Adrenal gland (tissue), 5 donors: ENCODE data around the gene SRSF10.

Source experiments
- CTCF ChIP-seq, 6 experiments: fragments of 450-650 bp in 4 of 6; fragments of 200-600 bp in 2 of 6; sonication (generic) in 1 of 6; IDR thresholded peaks; 1 replicate in 5 of 6; 2 replicates in 1 of 6; pipeline versions ENCODE4 v1.5.1 to v1.8.0; 2016 to 2021; ENCODE audit warnings: antibody characterized with exemption in 6 of 6, mild to moderate bottlenecking in 2 of 6, moderate library complexity in 1 of 6
- POLR2A ChIP-seq, 2 donors: fragments of 450-650 bp; IDR thresholded peaks; one replicate each; pipeline ENCODE4 v1.6.1; 2017; ENCODE audit warnings: antibody characterized with exemption in 2 of 2, mild to moderate bottlenecking in 2 of 2, moderate library complexity in 1 of 2
- donor health status: DM: no; HTN: no; CAD: no.

GRCh38 chr1:24020470-24020869, 40.3 kb upstream of the SRSF10 start:
- no peak for TF ChIP-seq CTCF (IDR thresholded peaks at IDR 0.05)
- TF ChIP-seq POLR2A (IDR thresholded peaks at IDR 0.05), result no peak
